GM19035 (cell line): ENCODE measurements around the gene CRYGN.

ENCODE experiments used
- ATAC-seq: cut with Tn5 transposase; IDR thresholded peaks from one replicate; pipeline ENCODE4 v1.9.1; 2021; ENCODE audit not compliant: unreplicated experiment

CRYGN gene

DNA sequence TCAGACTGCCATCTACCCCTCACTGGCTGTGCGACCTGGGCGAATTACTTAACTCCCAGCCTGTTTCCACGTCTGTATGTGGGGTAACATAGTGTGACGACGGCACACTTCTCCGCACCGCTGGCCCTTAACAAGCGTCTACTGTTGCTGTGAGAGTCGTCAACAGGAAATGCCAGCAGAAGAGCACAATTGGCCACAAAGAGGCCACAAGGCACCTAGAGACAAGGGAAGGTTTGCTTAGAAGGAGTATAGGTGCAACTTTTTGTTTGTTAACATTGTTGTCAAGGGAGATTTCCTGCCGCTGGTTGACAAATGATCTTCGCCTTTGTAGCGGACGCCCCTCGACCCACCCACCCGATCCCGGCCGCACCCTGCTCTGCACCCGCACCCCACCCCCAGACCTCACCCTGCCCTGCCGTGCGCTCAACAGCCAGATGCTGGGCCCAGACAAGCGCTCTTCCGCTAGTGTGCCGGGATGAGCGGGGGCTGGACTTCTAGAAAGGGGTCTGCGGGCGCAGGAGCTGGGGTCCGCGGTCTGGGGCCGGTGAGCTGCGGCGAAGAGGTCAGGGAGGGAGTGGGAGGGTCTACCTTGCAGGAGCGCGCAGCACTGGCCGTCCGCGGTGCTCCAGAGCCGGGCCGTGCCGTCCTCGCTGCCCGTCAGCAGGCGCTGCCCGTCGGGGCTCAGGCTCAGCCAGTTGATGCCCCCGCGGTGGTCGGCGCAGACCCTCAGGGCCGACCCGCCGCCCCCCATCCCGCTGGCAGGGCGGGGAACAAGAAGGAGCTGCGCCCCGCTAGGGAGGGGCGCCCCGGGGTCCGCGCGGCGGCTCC is 30.9 kb downstream of the CRYGN start:
- no peak for ATAC-seq

DNA sequence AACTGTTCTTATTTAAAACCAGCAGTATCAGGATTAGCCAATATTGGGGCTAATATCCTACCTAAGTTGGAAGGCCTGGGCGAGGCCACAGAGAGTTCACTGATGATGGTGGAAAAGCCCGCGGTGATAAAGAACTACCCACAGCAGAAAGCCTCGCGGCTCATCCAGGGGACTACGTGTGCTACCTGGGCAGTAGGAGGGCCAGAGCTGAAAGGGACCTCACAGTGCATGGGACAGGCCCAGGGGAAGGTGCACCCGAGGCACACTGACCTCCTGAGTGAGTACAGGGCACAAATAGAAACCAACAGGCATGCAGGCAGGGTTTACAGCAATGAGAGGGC is 31.5 kb downstream of the CRYGN start:
- no peak for ATAC-seq

DNA sequence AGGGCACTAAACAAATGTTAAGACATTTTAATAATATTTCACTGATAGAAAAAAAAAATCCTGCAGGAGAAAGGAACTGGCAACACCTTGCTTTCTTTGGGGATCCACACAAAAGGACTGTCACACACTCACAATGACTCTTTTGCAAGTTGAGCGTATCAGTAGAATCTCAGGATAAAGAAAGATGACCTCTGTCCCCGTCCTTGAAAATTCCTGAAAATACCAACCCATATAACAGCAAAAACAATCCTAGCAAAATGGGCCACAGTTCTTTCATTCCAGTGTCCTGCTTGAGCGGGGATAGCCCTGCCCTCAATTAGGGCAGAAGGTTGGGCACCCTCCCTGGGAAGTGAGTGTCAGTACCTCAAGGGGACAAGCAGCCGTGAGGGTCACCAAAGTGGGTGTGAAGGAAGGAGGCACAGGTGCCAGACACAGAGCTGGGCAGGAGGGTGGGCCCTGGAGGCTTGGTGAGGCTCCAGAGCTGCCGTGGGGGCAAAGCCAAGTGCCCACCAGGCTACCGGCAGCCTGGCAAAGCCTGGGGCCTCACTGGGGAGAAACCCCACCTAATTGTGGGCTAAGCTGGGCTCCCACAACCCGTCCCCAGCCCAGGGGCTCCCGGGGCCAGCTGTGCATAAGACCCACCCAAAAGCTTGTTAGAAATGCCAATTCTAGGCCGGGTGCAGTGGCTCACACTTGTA is 32.9 kb downstream of the CRYGN start:
- no peak for ATAC-seq

GRCh38 chr7:151406051-151406875 is 33.7 kb downstream of the CRYGN start:
- no peak for ATAC-seq

DNA sequence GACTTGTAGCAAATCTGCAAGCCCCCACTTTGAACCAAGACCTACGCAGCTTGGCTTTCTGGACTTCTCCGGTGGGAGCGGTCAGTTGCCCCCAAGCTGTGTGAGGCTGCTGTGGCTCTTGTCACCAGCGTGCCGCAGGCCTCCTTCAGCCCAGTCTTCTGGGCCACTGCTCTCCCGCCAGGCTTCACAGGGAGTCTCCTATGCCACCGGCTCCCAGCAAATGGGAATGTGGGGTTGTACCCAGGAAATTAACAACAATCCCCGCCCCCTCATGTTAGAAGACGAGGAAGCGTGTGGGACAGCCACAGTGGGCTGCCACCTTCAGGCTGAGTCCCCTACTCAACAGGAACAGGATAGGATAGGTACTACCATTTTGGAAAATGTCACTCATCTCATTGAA is 34.4 kb downstream of the CRYGN start:
- ATAC-seq: no peak

- ATAC-seq: no peak
Observed at GRCh38 chr7:151405056-151405455, 34.9 kb downstream of the CRYGN start.

DNA sequence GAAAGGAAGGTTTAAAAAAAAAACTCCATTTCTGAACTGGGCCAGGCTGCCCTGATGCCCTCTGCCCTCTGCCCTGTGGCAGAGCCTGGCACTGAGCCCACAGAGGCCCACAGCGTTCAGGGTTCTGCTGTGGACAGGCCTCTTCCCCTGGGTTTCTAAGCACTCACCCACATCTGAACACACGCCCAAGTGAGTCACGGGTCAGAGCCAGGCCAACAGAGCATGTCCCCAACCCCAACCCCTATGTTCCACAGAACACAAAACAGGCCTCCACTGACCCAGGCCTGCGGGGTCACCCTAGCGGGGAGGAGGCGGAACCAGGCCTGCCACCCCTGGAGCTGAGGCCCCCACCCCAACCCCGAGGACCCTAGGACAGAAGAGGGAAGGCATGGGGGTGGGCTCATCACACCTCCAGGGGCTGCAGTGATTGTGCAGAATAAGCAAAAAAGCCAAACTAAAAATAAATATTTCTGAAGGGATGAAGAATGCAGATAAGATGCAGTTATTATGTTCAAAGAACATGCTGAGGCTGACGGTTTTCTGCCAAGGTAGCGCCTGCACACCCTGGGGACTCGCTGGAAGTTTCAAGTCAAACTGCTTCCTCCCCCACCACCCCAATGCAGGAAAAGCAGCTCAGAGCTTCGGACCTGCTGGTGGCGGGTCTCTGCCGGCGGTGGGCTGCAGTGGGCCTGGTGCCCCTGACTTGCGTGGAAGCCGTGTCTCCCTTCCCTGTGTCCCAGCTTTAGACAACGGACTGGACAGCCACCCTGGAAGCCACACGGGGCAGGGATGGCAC is 35.5 kb downstream of the CRYGN start:
- ATAC-seq: no peak

- no peak for ATAC-seq
Observed at GRCh38 chr7:151403764-151404163, 36.2 kb downstream of the CRYGN start.

DNA sequence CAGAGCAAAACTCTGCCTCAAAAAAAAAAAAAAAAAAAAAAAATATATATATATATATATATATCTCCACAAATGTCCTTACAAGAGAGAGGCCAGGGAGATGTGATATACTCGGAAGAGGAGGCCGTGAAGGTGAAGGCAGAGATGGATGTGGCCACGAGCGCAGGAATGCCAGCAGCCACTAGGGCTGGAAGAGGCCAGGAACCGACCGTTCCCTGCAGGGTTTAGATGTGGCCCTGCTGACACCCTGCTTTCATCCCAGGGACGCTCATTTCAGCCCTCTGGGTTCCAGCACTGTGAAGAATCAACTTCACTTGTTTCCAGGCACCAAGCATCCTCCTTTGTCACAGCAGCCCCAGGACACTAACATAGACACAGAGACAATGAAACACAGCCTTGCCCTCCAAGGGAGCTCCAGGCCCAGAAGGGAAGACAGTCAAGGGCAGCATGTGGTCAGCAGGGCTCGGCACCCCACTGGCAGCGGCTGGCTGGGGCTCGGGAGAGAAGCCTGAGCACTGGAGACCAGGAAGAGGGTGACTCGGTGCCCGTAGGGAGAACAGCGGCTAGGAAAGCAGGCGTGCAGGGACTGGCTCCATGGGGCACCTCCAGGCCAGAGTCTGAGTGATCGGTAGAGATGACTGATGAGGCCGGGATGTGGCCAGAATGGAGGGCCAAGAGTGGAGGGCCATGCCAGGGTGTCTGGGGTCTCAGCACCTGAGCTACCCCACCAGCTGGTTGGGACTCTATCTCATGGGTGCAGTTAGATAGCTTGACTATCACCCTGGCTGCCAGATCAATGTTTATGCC is 37.7 kb downstream of the CRYGN start:
- no peak for ATAC-seq

DNA sequence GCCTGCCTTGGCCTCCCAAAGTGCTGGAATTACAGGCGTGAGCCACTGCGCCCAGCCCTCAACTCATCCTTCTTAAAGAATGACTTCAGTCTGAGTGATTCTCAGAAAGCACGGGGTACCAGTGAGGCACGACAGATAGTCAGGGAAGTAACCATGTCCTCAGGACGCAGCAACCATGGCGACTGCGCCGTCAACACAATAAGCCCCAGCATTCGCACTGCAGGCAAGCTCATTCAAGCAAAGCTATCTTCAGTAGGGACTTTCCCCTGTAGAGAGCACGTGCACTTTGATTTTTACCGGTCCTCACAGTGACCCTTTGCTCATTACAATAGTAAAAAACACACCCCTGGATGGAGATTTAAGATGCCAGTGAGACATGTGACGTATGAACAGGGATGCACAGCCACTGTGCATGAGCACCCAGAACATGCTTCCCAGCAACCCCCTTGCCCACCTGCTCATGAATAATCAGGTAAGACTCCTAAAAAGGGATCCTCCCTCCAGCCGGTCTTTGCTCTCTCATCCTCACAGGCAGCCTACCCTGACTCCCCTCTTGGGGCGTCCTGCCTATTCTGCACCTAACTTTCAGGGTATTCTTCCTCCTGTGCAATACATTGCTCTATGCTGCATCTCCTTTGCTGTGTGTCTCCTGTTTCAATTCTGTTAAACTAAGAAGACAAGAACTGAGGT is 39.2 kb downstream of the CRYGN start:
- peak; percentile 78 for ATAC-seq

- no peak for ATAC-seq
Observed at GRCh38 chr7:151399906-151400305, 40.0 kb downstream of the CRYGN start.

- ATAC-seq: no peak
Observed at GRCh38 chr7:151399305-151399601, 40.7 kb downstream of the CRYGN start.

GRCh38 chr7:151398446-151399304 is 41.3 kb downstream of the CRYGN start:
- ATAC-seq: no peak

GRCh38 chr7:151397026-151397425 is 42.9 kb downstream of the CRYGN start:
- no peak for ATAC-seq

DNA sequence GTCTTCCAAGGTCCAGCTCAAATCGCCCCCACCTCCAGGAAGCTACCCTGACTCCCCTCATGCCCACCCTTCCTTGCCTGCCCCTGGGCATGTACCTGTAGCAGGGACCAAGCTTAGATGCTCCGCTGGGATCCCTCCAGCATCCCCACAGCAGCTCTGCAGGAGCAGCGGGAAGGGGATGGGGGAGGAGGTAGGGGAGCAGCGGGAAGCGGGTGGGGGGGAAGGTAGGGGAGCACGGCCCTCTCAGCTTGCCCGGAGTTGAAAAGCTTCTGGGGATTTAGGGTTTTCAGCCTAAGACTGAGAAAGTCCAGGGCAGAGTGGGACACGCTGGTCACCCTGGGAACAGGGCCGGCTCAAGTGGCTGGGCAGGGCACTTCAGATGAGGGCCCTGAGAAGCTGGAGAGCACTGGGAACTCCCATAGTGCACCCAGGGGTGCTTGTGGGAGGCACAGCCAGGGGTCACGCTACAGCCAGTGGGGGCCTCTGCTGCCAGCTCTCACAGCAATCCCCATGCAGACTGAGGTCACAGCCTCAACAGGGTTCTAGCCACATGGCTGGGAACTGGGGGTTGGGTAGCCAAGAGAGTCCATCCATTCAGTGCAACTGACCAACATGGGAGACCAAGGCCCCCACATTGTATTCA is 43.5 kb downstream of the CRYGN start:
- no peak for ATAC-seq

- ATAC-seq: no peak
Observed at GRCh38 chr7:151395036-151395367, 44.9 kb downstream of the CRYGN start.

- no peak for ATAC-seq
Observed at GRCh38 chr7:151394076-151395035, 45.6 kb downstream of the CRYGN start.
